K562 (cell line): ENCODE results near the gene PMCH. TPM values are rescaled to one million over a fixed set of nuclear protein-coding genes. Genes with fewer than 3 reads are reported as not detected.
A peak's percentile ranks its signal among the peaks of the same experiment; 100 is the strongest.

Experiments used
- ATF3 ChIP-seq, 2 experiments: fragments of 450-650 bp in 1 of 2; sonication (generic) in 1 of 2; formaldehyde crosslinking in 1 of 2; IDR thresholded peaks in 1 of 2; conservative IDR thresholded peaks in 1 of 2; 2 replicates each; pipeline versions ENCODE4 v1.6.1 to v1.8.1; 2016 to 2023; ENCODE audit warnings: mild to moderate bottlenecking in 2 of 2, moderate library complexity in 2 of 2, inconsistent platforms in 1 of 2, missing genetic modification reagents in 1 of 2
- CBX8 ChIP-seq: fragments of 200-600 bp; sonication (generic); IDR thresholded peaks from 2 replicates; pipeline ENCODE4 v1.6.1; 2012; ENCODE audit warnings: borderline replicate concordance, mixed run types, low read depth, mild to moderate bottlenecking, moderate library complexity, mixed read lengths, low read length, control low read depth, inconsistent platforms; ENCODE audit not compliant: poor library complexity, severe bottlenecking; ENCODE audit errors: extremely low read depth
- CREB5 ChIP-seq: fragments of 250-450 bp; sonication (Bioruptor Pico); IDR thresholded peaks from 2 replicates; pipeline ENCODE4 v1.5.0; 2020; ENCODE audit warnings: mild to moderate bottlenecking
- EP400 ChIP-seq: fragments of 450-650 bp; IDR thresholded peaks from 2 replicates; pipeline ENCODE4 v1.6.1; 2017; ENCODE audit warnings: antibody characterized with exemption, mild to moderate bottlenecking, moderate library complexity
- GATAD2A ChIP-seq: fragments of 450-650 bp; IDR thresholded peaks from 2 replicates; pipeline ENCODE4 v1.6.1; 2017
- NCOA4 ChIP-seq: fragments of 450-650 bp; IDR thresholded peaks from 2 replicates; pipeline ENCODE4 v1.6.1; 2018; ENCODE audit warnings: mild to moderate bottlenecking; ENCODE audit not compliant: partially characterized antibody
- NR3C1 ChIP-seq: sonication (generic); formaldehyde crosslinking; IDR thresholded peaks from 2 replicates; pipeline ENCODE4 v1.8.1; 2022; ENCODE audit warnings: missing genetic modification reagents
- PHTF2 ChIP-seq: fragments of 250-450 bp; sonication (Bioruptor Pico); IDR thresholded peaks from 2 replicates; pipeline ENCODE4 v1.5.0; 2021; ENCODE audit warnings: mild to moderate bottlenecking
- PPARD ChIP-seq: fragments of 250-450 bp; sonication (Bioruptor Pico); IDR thresholded peaks from 2 replicates; pipeline ENCODE4 v1.8.0; 2022; ENCODE audit warnings: inconsistent platforms, mild to moderate bottlenecking, moderate library complexity
- SMARCE1 ChIP-seq: fragments of 450-650 bp; IDR thresholded peaks from 2 replicates; pipeline ENCODE4 v1.7.1; 2016; ENCODE audit warnings: mild to moderate bottlenecking
- STAT5A ChIP-seq: IDR thresholded peaks from 2 replicates; pipeline ENCODE4 v1.6.1; 2012; ENCODE audit warnings: low read length, inconsistent platforms, borderline replicate concordance
- ZBTB40 ChIP-seq, 2 experiments: fragments of 450-650 bp in 1 of 2; sonication (generic) in 1 of 2; formaldehyde crosslinking in 1 of 2; IDR thresholded peaks; 2 replicates each; pipeline versions ENCODE4 v1.7.1 to v1.9.0; 2016 to 2022; ENCODE audit warnings: inconsistent platforms in 1 of 2, mild to moderate bottlenecking in 1 of 2, missing genetic modification reagents in 1 of 2
- ZNF699 ChIP-seq: fragments of 250-450 bp; sonication (Bioruptor Pico); IDR thresholded peaks from 2 replicates; pipeline ENCODE4 v1.8.0; 2021; ENCODE audit warnings: mild to moderate bottlenecking, moderate library complexity; ENCODE audit not compliant: insufficient replicate concordance
- ZZZ3 ChIP-seq: fragments of 450-650 bp; IDR thresholded peaks from 2 replicates; pipeline ENCODE4 v1.6.1; 2016; ENCODE audit warnings: antibody characterized with exemption, mild to moderate bottlenecking, moderate library complexity
- polyA plus RNA-seq, 8 experiments: library from polyadenylated mRNA; depleted of rRNA in 4 of 8; stranded (reverse) in 5 of 8; unstranded in 3 of 8; fragments of >200 nt; fragmentation: Nextera tagmentation in 2 of 8; fragmentation: Illumina TruSeq in 1 of 8; extraction: Ambion mirVana in 2 of 8; extraction: Trizol in 1 of 8; gene quantifications; 2 replicates each; pipeline versions ENCODE4 v1.2.1 to v1.2.3, GENCODE V29; 2011 to 2014; ENCODE audit warnings: inconsistent platforms in 1 of 8, missing spikeins in 1 of 8
- total RNA-seq, 7 experiments: library from RNA; depleted of rRNA in 6 of 7; stranded (reverse); fragments of >200 nt in 6 of 7; fragmentation: Illumina TruSeq in 2 of 7; extraction: Trizol in 2 of 7; gene quantifications; 2 replicates each; pipeline versions ENCODE4 v1.2.1 to v1.2.3, GENCODE V29; 2011 to 2021; ENCODE audit warnings: low replicate concordance in 1 of 7

The PMCH gene
- total and polyA plus RNA-seq, 9 of the 15 experiments (the other 6 are each of a cell fraction or from before 2014, with no cell fraction given) = 0.10 to 0.20 TPM; not detected in 7

- TF ChIP-seq ZBTB40 (IDR thresholded peaks at IDR 0.05) = no peak
- TF ChIP-seq ZBTB40 (CRISPR knock-in tag; IDR thresholded peaks at IDR 0.05) = no peak
- no peak for TF ChIP-seq EP400
- TF ChIP-seq NCOA4 = no peak
- TF ChIP-seq PPARD (CRISPR knock-in tag) = no peak
- TF ChIP-seq ZZZ3 = no peak
- no peak for TF ChIP-seq ZNF699 (CRISPR knock-in tag)
- TF ChIP-seq NR3C1 (CRISPR knock-in tag) = no peak
- no peak for TF ChIP-seq PHTF2
- no peak for TF ChIP-seq CBX8
- TF ChIP-seq GATAD2A = no peak
- TF ChIP-seq ATF3 (IDR thresholded peaks at IDR 0.05) = peak; percentile 69; the same call in 1 of the 2 replicates
- TF ChIP-seq ATF3 (CRISPR knock-in tag; conservative IDR thresholded peaks at IDR 0.05) = no peak
- TF ChIP-seq CREB5 (CRISPR knock-in tag) = no peak
- TF ChIP-seq STAT5A = no peak
- TF ChIP-seq SMARCE1 = 0 out of 2 replicates have a peak, but pooled peaks have one; percentile 13
Observed at GRCh38 chr12:102197789-102198188, at the start of gene PMCH (continued).
